Bronchial epithelial cell (primary cell): ENCODE measurements around the gene UST. TPM values are rescaled to one million over a fixed set of nuclear protein-coding genes. Genes with fewer than 3 reads are reported as not detected.

Experiments
- DNase-seq: peaks from one replicate; pipeline ENCODE4 v3.0.0-alpha.2; 2010; ENCODE audit warnings: low read depth
- FAIRE-seq: peaks from 2 replicates; lab custom pipeline; 2011; peaks lifted over from hg19 to GRCh38; lab: Jason Lieb, UNC
- H3K27me3 ChIP-seq: 2 replicates; pipeline ENCODE4 v1.5.1; 2011; ENCODE audit warnings: low read length; ENCODE audit not compliant: control insufficient read depth, insufficient read depth
- H3K36me3 ChIP-seq: 2 replicates; pipeline ENCODE4 v1.5.1; 2011; ENCODE audit warnings: low read length; ENCODE audit not compliant: control insufficient read depth, insufficient read depth
- H3K4me3 ChIP-seq: 2 replicates; pipeline ENCODE4 v1.5.1; 2011; ENCODE audit warnings: mild to moderate bottlenecking, low read depth, low read length, control low read depth
- CTCF ChIP-seq: IDR thresholded peaks from 2 replicates; pipeline ENCODE4 v1.5.1; 2011; ENCODE audit warnings: mild to moderate bottlenecking, moderate library complexity, low read length, control low read depth, inconsistent platforms; ENCODE audit not compliant: insufficient read depth, severe bottlenecking
- total RNA-seq: library from RNA; depleted of rRNA; stranded (reverse); fragments of >200 nt; gene quantifications from 2 replicates; pipeline ENCODE4 v1.2.1, GENCODE V29; 2014

UST gene
- total RNA-seq, 1 donor from 2014 or later, result 18.7 TPM

GRCh38 chr6:148885925-148886845, 139.4 kb downstream of the UST start:
- H3K4me3 ChIP-seq, result no peak overlapping the region
- FAIRE-seq (no peak), DNase-seq (peak; percentile 93)
- H3K27me3 ChIP-seq, result no peaks in the 10 kb centered on the region
- no peak for TF ChIP-seq CTCF
- H3K36me3 ChIP-seq, result no peaks in the 10 kb centered on the region

GRCh38 chr6:148887181-148887580, 140.4 kb downstream of the UST start:
- H3K27me3 ChIP-seq, result no peaks in the 10 kb centered on the region
- DNase-seq, result peak; percentile 42
- FAIRE-seq, result no peak
- no peaks in the 10 kb centered on the region for H3K36me3 ChIP-seq
- TF ChIP-seq CTCF, result no peak
- H3K4me3 ChIP-seq, result no peak overlapping the region

GRCh38 chr6:148888856-148889255, 142.0 kb downstream of the UST start:
- no peaks in the 10 kb centered on the region for H3K36me3 ChIP-seq
- no peak for TF ChIP-seq CTCF
- FAIRE-seq (no peak), DNase-seq (no peak)
- no peaks in the 10 kb centered on the region for H3K27me3 ChIP-seq
- no peak overlapping the region for H3K4me3 ChIP-seq

GRCh38 chr6:148890096-148890495, 143.3 kb downstream of the UST start:
- FAIRE-seq (no peak), DNase-seq (no peak)
- no peak for TF ChIP-seq CTCF
- H3K27me3 ChIP-seq, result no peaks in the 10 kb centered on the region
- no peak overlapping the region for H3K4me3 ChIP-seq
- H3K36me3 ChIP-seq, result no peaks in the 10 kb centered on the region

- Histone ChIP-seq H3K27me3 (no peaks in the 10 kb centered on the region), H3K36me3 (no peaks in the 10 kb centered on the region), H3K4me3 (no peak overlapping the region)
- no peak for FAIRE-seq
- no peak for DNase-seq
- no peak for TF ChIP-seq CTCF
Measured at GRCh38 chr6:148890652-148891404, 144.0 kb downstream of the UST start.
